ENCODE results near the gene RNF212. TPM values are rescaled to one million over a fixed set of nuclear protein-coding genes. Genes with fewer than 3 reads are reported as not detected.

Gene RNF212
- total and polyA plus RNA-seq, 4 donors, result 0.74 to 8.9 (median 1.3) TPM; not detected in 1

DNA sequence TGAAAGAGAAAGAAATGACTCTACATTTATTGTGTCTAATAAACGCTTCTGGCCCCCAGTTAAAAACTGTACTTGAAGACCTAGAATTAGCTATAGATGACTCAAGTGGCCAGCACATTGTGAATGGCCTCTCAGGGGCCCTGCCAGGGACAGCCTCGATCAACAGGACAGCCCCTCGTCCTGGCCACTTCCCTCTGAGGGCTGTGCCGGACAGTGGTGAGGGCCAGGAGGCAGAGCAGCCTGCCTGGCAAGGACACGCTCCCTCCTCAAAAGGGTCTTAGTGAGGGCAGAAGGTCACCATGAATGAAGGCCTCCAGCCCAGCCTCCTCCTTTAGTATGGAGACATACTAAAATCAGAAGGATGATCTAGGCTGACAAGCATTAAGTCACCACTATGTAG, 16.5 kb downstream of the RNF212 start:
- no peaks in the 10 kb centered on the region for H3K27me3 ChIP-seq (ENCODE audit: control insufficient read depth in 1 of 2, insufficient read depth in 2 of 2, low read length in 1 of 2)
- no peaks in the 10 kb centered on the region for H3K9me3 ChIP-seq (ENCODE audit: control insufficient read depth, low read length)
- WGBS, 2 donors, result 81 to 87% methylated on average over 5 of the region's 5 CpGs
- DNase-seq, result no peak
- no peaks in the 10 kb centered on the region for H3K36me3 ChIP-seq (ENCODE audit: control insufficient read depth in 1 of 2, insufficient read depth in 2 of 2, low read length in 1 of 2)
- no peak for ATAC-seq (ENCODE audit: low FRiP score)
- no peak overlapping the region for H3K27ac ChIP-seq (ENCODE audit: low read depth in 1 of 2, low read length in 2 of 2)
- intact Hi-C loops (cut with DNase I), result no loop called here
- no peaks in the 10 kb centered on the region for H3K4me1 ChIP-seq (ENCODE audit: control insufficient read depth in 1 of 2, insufficient read depth in 2 of 2, low read length in 2 of 2)
- H3K4me3 ChIP-seq (ENCODE audit: low read length in 2 of 2), result no peak overlapping the region

- Histone ChIP-seq H3K4me3 (ENCODE audit: low read length in 2 of 2) (no peak overlapping the region), H3K27me3 (ENCODE audit: control insufficient read depth in 1 of 2, insufficient read depth in 2 of 2, low read length in 1 of 2) (no peaks in the 10 kb centered on the region), H3K9me3 (ENCODE audit: control insufficient read depth, low read length) (no peaks in the 10 kb centered on the region), H3K36me3 (ENCODE audit: control insufficient read depth in 1 of 2, insufficient read depth in 2 of 2, low read length in 1 of 2) (no peaks in the 10 kb centered on the region), H3K4me1 (ENCODE audit: control insufficient read depth in 1 of 2, insufficient read depth in 2 of 2, low read length in 2 of 2) (no peaks in the 10 kb centered on the region), H3K27ac (ENCODE audit: low read depth in 1 of 2, low read length in 2 of 2) (no peak overlapping the region)
- DNase-seq (no peak), ATAC-seq (ENCODE audit: low FRiP score) (no peak)
- intact Hi-C loops (cut with DNase I), result no loop called here
- WGBS, 2 donors, result 62 to 70% methylated on average over 6 of the region's 6 CpGs
Observed at GRCh38 chr4:1094336-1094690, 19.1 kb downstream of the RNF212 start.

GRCh38 chr4:1093391-1094335, 19.7 kb downstream of the RNF212 start:
- Histone ChIP-seq H3K9me3 (ENCODE audit: control insufficient read depth, low read length) (no peaks in the 10 kb centered on the region), H3K27ac (ENCODE audit: low read depth in 1 of 2, low read length in 2 of 2) (no peak overlapping the region), H3K4me1 (ENCODE audit: control insufficient read depth in 1 of 2, insufficient read depth in 2 of 2, low read length in 2 of 2) (no peaks in the 10 kb centered on the region), H3K4me3 (ENCODE audit: low read length in 2 of 2) (no peak overlapping the region), H3K27me3 (ENCODE audit: control insufficient read depth in 1 of 2, insufficient read depth in 2 of 2, low read length in 1 of 2) (no peaks in the 10 kb centered on the region), H3K36me3 (ENCODE audit: control insufficient read depth in 1 of 2, insufficient read depth in 2 of 2, low read length in 1 of 2) (no peaks in the 10 kb centered on the region)
- 82 to 83% methylated on average over 22 of the region's 22 CpGs for WGBS, 2 donors
- ATAC-seq (ENCODE audit: low FRiP score) (no peak), DNase-seq (no peak)
- intact Hi-C loops (cut with DNase I), result no loop called here

GRCh38 chr4:1092983-1093361, 20.4 kb downstream of the RNF212 start:
- 91 to 94% methylated on average over 2 to 4 of the region's 4 CpGs for WGBS, 2 donors
- Histone ChIP-seq H3K36me3 (ENCODE audit: control insufficient read depth in 1 of 2, insufficient read depth in 2 of 2, low read length in 1 of 2) (no peaks in the 10 kb centered on the region), H3K4me3 (ENCODE audit: low read length in 2 of 2) (no peak overlapping the region), H3K27ac (ENCODE audit: low read depth in 1 of 2, low read length in 2 of 2) (no peak overlapping the region), H3K27me3 (ENCODE audit: control insufficient read depth in 1 of 2, insufficient read depth in 2 of 2, low read length in 1 of 2) (no peaks in the 10 kb centered on the region), H3K9me3 (ENCODE audit: control insufficient read depth, low read length) (no peaks in the 10 kb centered on the region), H3K4me1 (ENCODE audit: control insufficient read depth in 1 of 2, insufficient read depth in 2 of 2, low read length in 2 of 2) (no peaks in the 10 kb centered on the region)
- intact Hi-C loops (cut with DNase I), result no loop called here
- ATAC-seq (ENCODE audit: low FRiP score), result no peak
- no peak for DNase-seq

- no peak for DNase-seq
- no peaks in the 10 kb centered on the region for H3K9me3 ChIP-seq (ENCODE audit: control insufficient read depth, low read length)
- H3K4me1 ChIP-seq (ENCODE audit: control insufficient read depth in 1 of 2, insufficient read depth in 2 of 2, low read length in 2 of 2), result no peaks in the 10 kb centered on the region
- H3K27ac ChIP-seq (ENCODE audit: low read depth in 1 of 2, low read length in 2 of 2), result no peak overlapping the region
- no peaks in the 10 kb centered on the region for H3K36me3 ChIP-seq (ENCODE audit: control insufficient read depth in 1 of 2, insufficient read depth in 2 of 2, low read length in 1 of 2)
- intact Hi-C loops (cut with DNase I), result no loop called here
- H3K4me3 ChIP-seq (ENCODE audit: low read length in 2 of 2), result no peak overlapping the region
- WGBS, 2 donors, result 79 to 90% methylated on average over 28 of the region's 28 CpGs
- no peaks in the 10 kb centered on the region for H3K27me3 ChIP-seq (ENCODE audit: control insufficient read depth in 1 of 2, insufficient read depth in 2 of 2, low read length in 1 of 2)
- no peak for ATAC-seq (ENCODE audit: low FRiP score)
Observed at GRCh38 chr4:1092026-1092982, 21.1 kb downstream of the RNF212 start.

DNA sequence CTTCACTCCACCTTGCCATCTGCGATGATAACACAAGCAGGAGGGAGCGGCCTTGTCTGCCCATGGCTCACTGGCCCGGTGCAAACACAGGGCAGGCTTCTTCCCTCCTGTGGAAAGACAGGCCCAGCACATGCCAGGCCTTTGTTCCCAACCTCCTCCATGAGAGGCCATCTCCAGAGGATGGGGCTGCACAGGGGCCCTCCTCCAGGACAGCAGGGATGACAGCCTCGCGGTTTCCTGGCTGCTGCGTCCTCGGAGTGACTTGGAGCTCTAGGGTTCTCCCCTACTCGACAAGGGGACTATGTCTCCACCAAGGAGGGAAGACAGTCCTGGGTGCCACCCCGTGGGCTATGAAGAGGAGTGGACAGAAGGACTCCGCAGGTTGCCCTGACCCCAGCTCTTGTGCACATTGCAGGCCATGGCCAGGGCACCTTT, 21.8 kb downstream of the RNF212 start:
- H3K9me3 ChIP-seq (ENCODE audit: control insufficient read depth, low read length), result no peaks in the 10 kb centered on the region
- H3K4me1 ChIP-seq (ENCODE audit: control insufficient read depth in 1 of 2, insufficient read depth in 2 of 2, low read length in 2 of 2), result no peaks in the 10 kb centered on the region
- 88 to 92% methylated on average over 10 of the region's 10 CpGs for WGBS, 2 donors
- no peaks in the 10 kb centered on the region for H3K27me3 ChIP-seq (ENCODE audit: control insufficient read depth in 1 of 2, insufficient read depth in 2 of 2, low read length in 1 of 2)
- no peak overlapping the region for H3K27ac ChIP-seq (ENCODE audit: low read depth in 1 of 2, low read length in 2 of 2)
- no peak overlapping the region for H3K4me3 ChIP-seq (ENCODE audit: low read length in 2 of 2)
- no peak for DNase-seq
- H3K36me3 ChIP-seq (ENCODE audit: control insufficient read depth in 1 of 2, insufficient read depth in 2 of 2, low read length in 1 of 2), result no peaks in the 10 kb centered on the region
- intact Hi-C loops (cut with DNase I), result no loop called here
- ATAC-seq (ENCODE audit: low FRiP score), result no peak

- no peaks in the 10 kb centered on the region for H3K27me3 ChIP-seq (ENCODE audit: control insufficient read depth in 1 of 2, insufficient read depth in 2 of 2, low read length in 1 of 2)
- DNase-seq (no peak), ATAC-seq (ENCODE audit: low FRiP score) (no peak)
- H3K4me3 ChIP-seq (ENCODE audit: low read length in 2 of 2), result no peak overlapping the region
- WGBS, 2 donors, result 90 to 91% methylated on average over 10 of the region's 10 CpGs
- H3K27ac ChIP-seq (ENCODE audit: low read depth in 1 of 2, low read length in 2 of 2), result no peak overlapping the region
- intact Hi-C loops (cut with DNase I), result no loop called here
- H3K9me3 ChIP-seq (ENCODE audit: control insufficient read depth, low read length), result no peaks in the 10 kb centered on the region
- no peaks in the 10 kb centered on the region for H3K36me3 ChIP-seq (ENCODE audit: control insufficient read depth in 1 of 2, insufficient read depth in 2 of 2, low read length in 1 of 2)
- H3K4me1 ChIP-seq (ENCODE audit: control insufficient read depth in 1 of 2, insufficient read depth in 2 of 2, low read length in 2 of 2), result no peaks in the 10 kb centered on the region
Observed at GRCh38 chr4:1090465-1091440, 22.6 kb downstream of the RNF212 start.

GRCh38 chr4:1090036-1090435, 23.3 kb downstream of the RNF212 start:
- Histone ChIP-seq H3K27ac (ENCODE audit: low read depth in 1 of 2, low read length in 2 of 2) (no peak overlapping the region), H3K4me3 (ENCODE audit: low read length in 2 of 2) (no peak overlapping the region), H3K9me3 (ENCODE audit: control insufficient read depth, low read length) (no peaks in the 10 kb centered on the region), H3K27me3 (ENCODE audit: control insufficient read depth in 1 of 2, insufficient read depth in 2 of 2, low read length in 1 of 2) (no peaks in the 10 kb centered on the region), H3K36me3 (ENCODE audit: control insufficient read depth in 1 of 2, insufficient read depth in 2 of 2, low read length in 1 of 2) (no peaks in the 10 kb centered on the region), H3K4me1 (ENCODE audit: control insufficient read depth in 1 of 2, insufficient read depth in 2 of 2, low read length in 2 of 2) (no peaks in the 10 kb centered on the region)
- ATAC-seq (ENCODE audit: low FRiP score) (no peak), DNase-seq (no peak)
- intact Hi-C loops (cut with DNase I), result no loop called here
- WGBS, 2 donors, result 96 to 97% methylated on average over 3 of the region's 3 CpGs

All from aorta (tissue), 5 donors.